Left lung (tissue), 10 donors: ENCODE data around the gene AATF. TPM values are rescaled to one million over a fixed set of nuclear protein-coding genes. Genes with fewer than 3 reads are reported as not detected.

ENCODE experiments used
- ATAC-seq: fragments of 200-7000 bp; cut with Tn5 transposase; one replicate; pipeline ENCODE4 v1.9.1; 2020; ENCODE audit warnings: moderate library complexity
- DNase-seq, 4 donors: peaks; one replicate each; pipeline ENCODE4 v3.0.0-alpha.2; 2013 to 2020
- H3K27ac ChIP-seq, 2 donors: fragments of 200-600 bp; sonication (generic) in 1 of 2; one replicate each; pipeline versions ENCODE4 v1.5.0 to v1.8.0; 2020 to 2021
- H3K27me3 ChIP-seq, 2 donors: fragments of 200-600 bp; sonication (generic) in 1 of 2; one replicate each; pipeline versions ENCODE4 v1.5.0 to v1.8.0; 2020 to 2021
- H3K36me3 ChIP-seq, 2 donors: fragments of 200-600 bp; sonication (generic) in 1 of 2; one replicate each; pipeline versions ENCODE4 v1.5.0 to v1.8.0; 2020 to 2021
- H3K4me1 ChIP-seq, 2 donors: fragments of 200-600 bp; one replicate each; pipeline ENCODE4 v1.8.0; 2021
- H3K4me3 ChIP-seq, 2 donors: fragments of 200-600 bp; sonication (generic) in 1 of 2; one replicate each; pipeline versions ENCODE4 v1.5.0 to v1.8.0; 2020 to 2021; ENCODE audit warnings: mild to moderate bottlenecking in 1 of 2
- H3K9me3 ChIP-seq, 2 donors: fragments of 200-600 bp; sonication (generic) in 1 of 2; one replicate each; pipeline versions ENCODE4 v1.5.0 to v1.8.0; 2020 to 2021
- intact Hi-C, 2 donors: fragments of 100-400 bp; cut with DNase I; formaldehyde crosslinking; loops; one replicate each; pipeline versions ENCODE4 v1.11.2 to v1.14.2; 2022
- microRNA-seq, 2 donors: library from miRNA; unstranded; fragments of <30 nt; microRNA quantifications; one replicate each; pipeline ENCODE4, GENCODE V29; 2019
- polyA plus RNA-seq, 6 donors: library from polyadenylated mRNA; unstranded; fragments of 120-200 nt; gene quantifications; one replicate each; pipeline ENCODE4 v1.2.1, GENCODE V29; 2013; ENCODE audit not compliant: insufficient read length in 6 of 6
- total RNA-seq, 2 donors: library from RNA; stranded (reverse); fragmentation: NEBNext Ultra II Directional; extraction: Animal tissue kit (Norgen Biotek cat#: 25700); gene quantifications; one replicate each; pipeline ENCODE4 v1.2.1, GENCODE V29; 2021
- TF ChIP-seq, protein P1 (sequence below), 2 donors: fragments of 200-600 bp; sonication (generic) in 1 of 2; IDR thresholded peaks; one replicate each; pipeline versions ENCODE4 v1.5.0 to v1.8.0; 2021; ENCODE audit warnings: antibody characterized with exemption in 2 of 2
- donor health status: DM: no; HTN: yes; CAD: no.
- donor health status: DM: no; HTN: no; CAD: no.

Gene AATF
- total and polyA plus RNA-seq, 8 donors: 31.6 to 42.4 (median 37.8) TPM

DNA sequence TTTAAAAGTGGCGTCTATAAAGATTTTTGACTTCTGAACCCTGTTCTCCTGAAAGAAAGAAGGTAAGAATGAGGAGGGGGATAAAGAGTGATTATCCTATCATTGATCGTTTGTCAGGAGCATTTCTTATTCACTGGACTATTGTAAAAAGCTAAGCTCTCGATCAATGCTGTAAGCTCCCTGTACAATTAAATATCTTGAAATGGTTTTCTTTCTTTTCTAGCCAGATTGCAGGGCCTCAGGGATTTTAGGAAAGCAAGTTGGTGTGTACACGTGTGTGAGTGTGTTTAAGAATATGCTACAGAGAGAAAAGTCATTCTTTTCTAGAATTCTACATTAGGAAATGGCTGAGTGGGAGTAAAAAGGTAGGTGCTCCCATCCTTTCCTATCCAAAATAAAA, 154.5 kb downstream of the AATF start:
- H3K9me3 ChIP-seq: no peaks in the 10 kb centered on the region
- ATAC-seq (no peak), DNase-seq (no peak)
- no peak overlapping the region for H3K27ac ChIP-seq
- no peak overlapping the region for H3K4me3 ChIP-seq
- TF ChIP-seq, protein P1, sequence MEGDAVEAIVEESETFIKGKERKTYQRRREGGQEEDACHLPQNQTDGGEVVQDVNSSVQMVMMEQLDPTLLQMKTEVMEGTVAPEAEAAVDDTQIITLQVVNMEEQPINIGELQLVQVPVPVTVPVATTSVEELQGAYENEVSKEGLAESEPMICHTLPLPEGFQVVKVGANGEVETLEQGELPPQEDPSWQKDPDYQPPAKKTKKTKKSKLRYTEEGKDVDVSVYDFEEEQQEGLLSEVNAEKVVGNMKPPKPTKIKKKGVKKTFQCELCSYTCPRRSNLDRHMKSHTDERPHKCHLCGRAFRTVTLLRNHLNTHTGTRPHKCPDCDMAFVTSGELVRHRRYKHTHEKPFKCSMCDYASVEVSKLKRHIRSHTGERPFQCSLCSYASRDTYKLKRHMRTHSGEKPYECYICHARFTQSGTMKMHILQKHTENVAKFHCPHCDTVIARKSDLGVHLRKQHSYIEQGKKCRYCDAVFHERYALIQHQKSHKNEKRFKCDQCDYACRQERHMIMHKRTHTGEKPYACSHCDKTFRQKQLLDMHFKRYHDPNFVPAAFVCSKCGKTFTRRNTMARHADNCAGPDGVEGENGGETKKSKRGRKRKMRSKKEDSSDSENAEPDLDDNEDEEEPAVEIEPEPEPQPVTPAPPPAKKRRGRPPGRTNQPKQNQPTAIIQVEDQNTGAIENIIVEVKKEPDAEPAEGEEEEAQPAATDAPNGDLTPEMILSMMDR (IDR thresholded peaks at IDR 0.05): no peak
- peaks cover 0 to 59% of the 10 kb centered on the region in 2 donors for H3K36me3 ChIP-seq
- intact Hi-C loops: no loop called here
- no peaks in the 10 kb centered on the region for H3K4me1 ChIP-seq
- H3K27me3 ChIP-seq: no peaks in the 10 kb centered on the region

DNA sequence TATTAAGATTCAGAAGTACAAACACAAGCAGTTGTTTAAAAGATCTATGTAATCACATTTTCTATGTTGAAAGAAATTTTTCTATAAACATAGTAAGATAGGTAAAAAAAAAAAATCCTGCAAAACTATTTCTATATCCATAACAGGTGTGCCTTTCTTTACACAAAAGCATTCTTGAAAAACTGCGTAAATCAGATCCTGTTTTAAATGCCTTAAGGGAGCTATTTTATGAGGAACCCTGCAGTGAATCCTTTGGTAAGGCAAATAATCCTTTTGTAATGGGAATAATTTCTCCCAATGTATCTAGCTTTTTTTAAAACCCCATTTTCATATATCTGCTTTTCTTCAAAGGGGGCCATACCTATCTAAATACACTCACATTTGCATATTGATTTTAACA, 157.3 kb downstream of the AATF start:
- TF ChIP-seq, protein P1 (IDR thresholded peaks at IDR 0.05): no peak
- H3K27me3 ChIP-seq: no peaks in the 10 kb centered on the region
- intact Hi-C loops: no loop called here
- H3K4me3 ChIP-seq: no peak overlapping the region
- DNase-seq (no peak), ATAC-seq (no peak)
- H3K4me1 ChIP-seq: no peaks in the 10 kb centered on the region
- peaks cover 0 to 79% of the 10 kb centered on the region in 2 donors for H3K36me3 ChIP-seq
- H3K27ac ChIP-seq: no peak overlapping the region
- no peaks in the 10 kb centered on the region for H3K9me3 ChIP-seq

Small RNAs within 50 kb of the gene (microRNA-seq; reads per million reads assigned to microRNA genes)
- 0 reads per million in 2 donors for gene MIR2909

Other genes starting within 250 kb of the AATF start
- gene LHX1, start 11.5 kb upstream of the AATF start, total RNA-seq: not detected
- under 1 TPM in 5 of 6 donors, not detected in 1; 0.17 to 0.82 (median 0.25) TPM for gene LHX1, start 11.5 kb upstream of the AATF start, polyA plus RNA-seq